Suprapubic skin (tissue), 4 donors: Measurements from ENCODE around the gene R3HCC1L. TPM values are rescaled to one million over a fixed set of nuclear protein-coding genes. Genes with fewer than 3 reads are reported as not detected.

ENCODE experiments used
- DNase-seq, 2 donors: peaks; one replicate each; pipeline ENCODE4 v3.0.0-alpha.2; 2019; ENCODE audit warnings: low spot score in 2 of 2
- H3K27ac ChIP-seq: fragments of 200-600 bp; sonication (generic); one replicate; pipeline ENCODE4 v1.5.1; 2019
- H3K27me3 ChIP-seq: fragments of 200-600 bp; sonication (generic); one replicate; pipeline ENCODE4 v1.5.1; 2019
- H3K36me3 ChIP-seq: fragments of 200-600 bp; sonication (generic); one replicate; pipeline ENCODE4 v1.5.1; 2019
- H3K4me1 ChIP-seq: fragments of 200-600 bp; sonication (generic); one replicate; pipeline ENCODE4 v1.5.1; 2019
- H3K4me3 ChIP-seq: fragments of 200-600 bp; sonication (generic); one replicate; pipeline ENCODE4 v1.5.1; 2019; ENCODE audit warnings: mild to moderate bottlenecking
- H3K9me3 ChIP-seq: fragments of 200-600 bp; sonication (generic); one replicate; pipeline ENCODE4 v1.5.1; 2019
- EP300 ChIP-seq: sonication (generic); formaldehyde crosslinking; IDR thresholded peaks from one replicate; pipeline ENCODE4 v1.6.1; 2017; ENCODE audit warnings: antibody characterized with exemption
- POLR2A ChIP-seq, 2 donors: fragments of 450-650 bp; IDR thresholded peaks; one replicate each; pipeline ENCODE4 v1.6.1; 2017; ENCODE audit warnings: antibody characterized with exemption in 2 of 2, mild to moderate bottlenecking in 2 of 2, moderate library complexity in 2 of 2
- POLR2AphosphoS5 ChIP-seq, 3 donors: sonication (generic); formaldehyde crosslinking; IDR thresholded peaks; one replicate each; pipeline ENCODE4 v1.6.1; 2017; ENCODE audit warnings: antibody characterized with exemption in 3 of 3
- WGBS: methylation state at CpG from one replicate; pipeline ENCODE4 v1.1.5; 2018; 5-methylcytosine and 5-hydroxymethylcytosine counted together
- total RNA-seq, 4 donors: library from RNA; depleted of rRNA; stranded (reverse); fragments of >200 nt; gene quantifications; one replicate each; pipeline ENCODE4 v1.1.0, GENCODE V29; 2016
- TF ChIP-seq, protein P1 (sequence below), 2 donors: fragments of 200-600 bp in 1 of 2; fragments of 450-650 bp in 1 of 2; sonication (generic) in 1 of 2; IDR thresholded peaks; one replicate each; pipeline ENCODE4 v1.5.1; 2016 to 2019; ENCODE audit warnings: antibody characterized with exemption in 2 of 2, mild to moderate bottlenecking in 1 of 2, moderate library complexity in 1 of 2

Gene R3HCC1L
- total RNA-seq, 4 donors from 2014 or later = 7.9 to 17.5 (median 9.7) TPM

DNA sequence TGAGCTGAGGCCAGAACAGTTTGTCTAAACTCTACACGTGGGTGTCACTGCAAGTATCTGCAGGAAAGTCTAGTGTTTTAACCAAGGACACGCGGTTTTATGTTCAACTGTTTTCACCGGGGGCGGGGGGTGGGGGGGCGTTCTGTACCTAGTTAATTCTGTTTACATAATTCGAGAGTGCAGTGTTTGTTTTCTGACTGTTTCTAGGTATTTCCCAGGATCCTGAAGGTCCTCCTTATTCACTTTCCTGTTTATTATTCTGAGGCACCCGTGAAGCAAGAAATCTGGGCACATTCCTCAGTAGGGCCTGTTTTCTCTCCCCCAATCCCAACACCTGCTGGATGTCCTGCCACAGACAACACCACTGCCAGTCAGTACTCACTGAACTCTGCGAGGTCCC is 125.9 kb downstream of the R3HCC1L start:
- Histone ChIP-seq H3K4me3 (no peak overlapping the region), H3K27me3 (no peaks in the 10 kb centered on the region), H3K9me3 (no peaks in the 10 kb centered on the region), H3K4me1 (peaks cover 18% of the 10 kb centered on the region), H3K27ac (peak overlapping the region; percentile 27), H3K36me3 (no peaks in the 10 kb centered on the region)
- no peak for DNase-seq
- 35% methylated on average over 9 of the region's 9 CpGs for WGBS
- TF ChIP-seq POLR2A (IDR thresholded peaks at IDR 0.05) (no peak), POLR2AphosphoS5 (IDR thresholded peaks at IDR 0.05) (no peak), EP300 (no peak)
- TF ChIP-seq, protein P1, sequence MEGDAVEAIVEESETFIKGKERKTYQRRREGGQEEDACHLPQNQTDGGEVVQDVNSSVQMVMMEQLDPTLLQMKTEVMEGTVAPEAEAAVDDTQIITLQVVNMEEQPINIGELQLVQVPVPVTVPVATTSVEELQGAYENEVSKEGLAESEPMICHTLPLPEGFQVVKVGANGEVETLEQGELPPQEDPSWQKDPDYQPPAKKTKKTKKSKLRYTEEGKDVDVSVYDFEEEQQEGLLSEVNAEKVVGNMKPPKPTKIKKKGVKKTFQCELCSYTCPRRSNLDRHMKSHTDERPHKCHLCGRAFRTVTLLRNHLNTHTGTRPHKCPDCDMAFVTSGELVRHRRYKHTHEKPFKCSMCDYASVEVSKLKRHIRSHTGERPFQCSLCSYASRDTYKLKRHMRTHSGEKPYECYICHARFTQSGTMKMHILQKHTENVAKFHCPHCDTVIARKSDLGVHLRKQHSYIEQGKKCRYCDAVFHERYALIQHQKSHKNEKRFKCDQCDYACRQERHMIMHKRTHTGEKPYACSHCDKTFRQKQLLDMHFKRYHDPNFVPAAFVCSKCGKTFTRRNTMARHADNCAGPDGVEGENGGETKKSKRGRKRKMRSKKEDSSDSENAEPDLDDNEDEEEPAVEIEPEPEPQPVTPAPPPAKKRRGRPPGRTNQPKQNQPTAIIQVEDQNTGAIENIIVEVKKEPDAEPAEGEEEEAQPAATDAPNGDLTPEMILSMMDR (IDR thresholded peaks at IDR 0.05) = no peak

DNA sequence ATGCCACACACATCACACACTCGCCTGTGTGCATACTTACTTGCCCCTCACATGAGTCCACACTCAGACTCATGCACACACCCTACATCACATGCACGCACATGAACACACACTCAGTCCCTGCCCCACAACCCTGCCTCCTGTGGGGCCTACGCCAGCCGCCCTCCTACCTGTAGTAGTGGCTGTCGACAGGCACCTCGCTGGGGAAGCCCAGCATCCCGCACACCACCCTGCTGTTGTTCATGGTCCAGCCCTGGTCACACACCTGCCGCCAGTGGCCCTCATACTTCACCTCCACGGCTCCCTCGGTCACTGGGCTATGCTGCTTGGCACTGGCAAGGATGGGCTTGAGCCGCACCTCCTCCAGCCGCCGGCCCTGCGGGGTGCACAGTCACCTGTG is 126.3 kb downstream of the R3HCC1L start:
- peak overlapping the region; percentile 27 for H3K27ac ChIP-seq
- peaks cover 22% of the 10 kb centered on the region for H3K4me1 ChIP-seq
- no peak overlapping the region for H3K4me3 ChIP-seq
- H3K36me3 ChIP-seq = no peaks in the 10 kb centered on the region
- no peaks in the 10 kb centered on the region for H3K27me3 ChIP-seq
- no peak for DNase-seq
- TF ChIP-seq EP300 = no peak
- TF ChIP-seq POLR2A (IDR thresholded peaks at IDR 0.05) = no peak
- TF ChIP-seq, protein P1 (IDR thresholded peaks at IDR 0.05) = no peak
- WGBS = 94% methylated on average over 8 of the region's 14 CpGs
- no peaks in the 10 kb centered on the region for H3K9me3 ChIP-seq

DNA sequence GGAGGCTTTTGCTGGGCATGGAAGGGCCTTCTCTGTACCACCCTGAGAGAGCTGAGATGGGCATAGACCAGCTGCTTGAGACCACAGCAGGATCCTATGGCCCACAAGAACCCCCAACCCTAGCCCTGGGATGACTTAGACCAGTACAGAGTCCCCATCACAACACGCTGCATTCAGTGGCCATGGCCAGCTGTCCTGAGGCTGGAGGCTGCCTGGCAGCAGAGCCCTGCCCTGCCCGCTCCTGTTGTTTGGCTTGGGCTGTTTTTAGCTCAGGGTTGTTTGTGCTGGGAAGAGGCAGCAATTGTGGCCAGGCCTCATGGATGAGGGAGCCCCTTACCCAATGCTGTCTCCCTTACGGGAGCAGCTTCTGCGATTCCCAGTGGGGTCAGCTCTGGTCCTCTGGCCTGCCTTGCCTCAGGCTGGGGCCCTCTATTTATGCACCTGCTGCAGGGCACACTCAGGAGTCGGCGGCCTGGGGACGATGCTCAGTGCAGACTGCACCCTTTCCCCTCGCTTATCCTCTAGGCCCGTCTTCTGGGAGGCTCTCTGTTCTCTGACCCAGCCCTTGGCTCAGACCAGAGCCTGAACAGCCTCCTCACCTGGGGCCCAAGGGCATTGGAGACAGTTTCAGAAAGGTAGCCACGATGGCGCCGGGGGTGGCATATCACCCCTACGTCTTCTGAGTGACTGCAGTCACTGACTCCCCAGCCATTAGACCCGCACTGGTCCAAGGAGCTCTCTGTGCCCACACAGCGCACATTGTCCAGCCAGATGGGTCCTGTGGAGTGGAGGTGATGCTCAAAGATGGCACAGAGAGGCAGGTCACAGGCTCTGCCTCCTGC is 127.2 kb downstream of the R3HCC1L start:
- TF ChIP-seq POLR2AphosphoS5 (IDR thresholded peaks at IDR 0.05) (no peak), POLR2A (IDR thresholded peaks at IDR 0.05) (no peak), EP300 (no peak)
- TF ChIP-seq, protein P1 (IDR thresholded peaks at IDR 0.05) = no peak
- Histone ChIP-seq H3K9me3 (no peaks in the 10 kb centered on the region), H3K36me3 (no peaks in the 10 kb centered on the region), H3K27ac (no peak overlapping the region), H3K4me1 (peaks cover 28% of the 10 kb centered on the region), H3K4me3 (no peak overlapping the region), H3K27me3 (peaks cover 4% of the 10 kb centered on the region)
- no peak for DNase-seq
- WGBS = 90% methylated on average over 8 of the region's 15 CpGs

DNA sequence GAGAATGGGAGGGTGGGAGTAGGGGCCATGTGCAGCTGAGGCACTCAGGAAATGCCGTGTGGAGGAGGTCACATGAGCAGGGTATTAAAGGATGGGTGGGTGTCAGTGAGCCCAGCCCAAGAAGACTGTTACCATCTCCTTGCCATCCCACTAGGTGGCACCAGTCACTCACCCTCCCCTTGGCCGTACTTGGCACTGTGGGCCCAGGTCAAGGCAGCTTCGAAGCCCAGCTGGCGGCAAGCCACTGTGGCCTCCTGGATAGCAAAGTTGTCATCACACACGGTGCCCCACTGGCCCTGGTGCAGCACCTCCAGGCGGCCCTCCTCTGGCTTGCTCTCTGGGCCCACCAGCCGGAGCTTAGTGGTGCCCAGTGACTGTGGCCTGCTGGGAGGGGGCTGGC is 128.1 kb downstream of the R3HCC1L start:
- Histone ChIP-seq H3K36me3 (no peaks in the 10 kb centered on the region), H3K9me3 (no peaks in the 10 kb centered on the region), H3K27ac (no peak overlapping the region), H3K27me3 (peaks cover 4% of the 10 kb centered on the region), H3K4me1 (peaks cover 33% of the 10 kb centered on the region), H3K4me3 (no peak overlapping the region)
- WGBS = 83% methylated on average over 6 of the region's 7 CpGs
- no peak for TF ChIP-seq POLR2A (IDR thresholded peaks at IDR 0.05)
- TF ChIP-seq, protein P1 (IDR thresholded peaks at IDR 0.05) = no peak
- no peak for TF ChIP-seq POLR2AphosphoS5 (IDR thresholded peaks at IDR 0.05)
- no peak for TF ChIP-seq EP300
- DNase-seq = peak in 1 of 2 donors; percentile 78

DNA sequence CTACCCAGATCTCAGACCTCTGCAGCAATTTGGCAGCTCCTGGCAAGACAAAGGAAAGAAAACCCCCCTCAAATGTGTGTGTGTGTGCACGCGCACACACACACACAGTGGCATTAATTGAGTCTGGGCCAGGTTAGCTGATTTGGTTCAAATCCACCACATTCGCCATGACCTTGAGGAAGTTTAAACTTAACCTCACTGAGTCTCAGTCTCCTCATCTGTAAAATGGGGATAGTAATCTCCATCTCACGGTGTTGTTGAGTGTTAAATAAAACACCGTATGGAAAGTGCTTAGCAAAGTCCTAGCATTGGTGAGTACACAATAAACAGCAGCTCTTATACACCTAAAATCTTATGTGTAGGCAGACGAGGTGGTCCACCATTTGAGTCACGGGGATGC is 128.6 kb downstream of the R3HCC1L start:
- TF ChIP-seq POLR2AphosphoS5 (IDR thresholded peaks at IDR 0.05) = no peak
- no peak for TF ChIP-seq POLR2A (IDR thresholded peaks at IDR 0.05)
- no peak overlapping the region for H3K4me3 ChIP-seq
- WGBS = 97% methylated on average over 6 of the region's 7 CpGs
- DNase-seq = no peak
- H3K27ac ChIP-seq = no peak overlapping the region
- H3K4me1 ChIP-seq = peaks cover 38% of the 10 kb centered on the region
- H3K27me3 ChIP-seq = peaks cover 4% of the 10 kb centered on the region
- no peaks in the 10 kb centered on the region for H3K36me3 ChIP-seq
- H3K9me3 ChIP-seq = no peaks in the 10 kb centered on the region
